Tibial artery (tissue), 4 donors: ENCODE measurements around the gene SYNE2.

Experiments
- DNase-seq, 2 donors: peaks; one replicate each; pipeline ENCODE4 v3.0.0-alpha.2; 2019
- H3K27ac ChIP-seq, 2 donors: fragments of 200-600 bp; sonication (generic) in 1 of 2; 1 replicate in 1 of 2; 2 replicates in 1 of 2; pipeline ENCODE4 v1.5.1; 2018 to 2019; ENCODE audit warnings: mild to moderate bottlenecking in 1 of 2
- H3K27me3 ChIP-seq, 2 donors: fragments of 200-600 bp; sonication (generic) in 1 of 2; one replicate each; pipeline versions ENCODE4 v1.5.1 to v1.6.0; 2016 to 2019
- H3K36me3 ChIP-seq, 3 donors: fragments of 200-600 bp; sonication (generic) in 2 of 3; one replicate each; pipeline ENCODE4 v1.5.1; 2016 to 2019; ENCODE audit warnings: mild to moderate bottlenecking in 2 of 3
- H3K4me1 ChIP-seq, 4 donors: fragments of 200-600 bp; sonication (generic) in 2 of 4; 1 replicate in 3 of 4; 2 replicates in 1 of 4; pipeline ENCODE4 v1.5.1; 2016 to 2019
- H3K4me3 ChIP-seq, 2 donors: fragments of 200-600 bp; sonication (generic) in 1 of 2; 1 replicate in 1 of 2; 2 replicates in 1 of 2; pipeline ENCODE4 v1.5.1; 2018 to 2019; ENCODE audit warnings: mild to moderate bottlenecking in 2 of 2
- H3K9me3 ChIP-seq, 3 donors: fragments of 200-600 bp; sonication (generic) in 1 of 3; one replicate each; pipeline ENCODE4 v1.5.1; 2016 to 2019
- CTCF ChIP-seq, 2 experiments: fragments of 200-600 bp in 1 of 2; fragments of 450-650 bp in 1 of 2; IDR thresholded peaks; one replicate each; pipeline ENCODE4 v1.5.1; 2017 to 2019; ENCODE audit warnings: antibody characterized with exemption in 2 of 2, mild to moderate bottlenecking in 1 of 2, moderate library complexity in 1 of 2
- intact Hi-C: fragments of 100-400 bp; cut with DNase I; formaldehyde crosslinking; loops from one replicate; pipeline ENCODE4 v1.15.0; 2023; ENCODE audit warnings: low total_unique reads

SYNE2 gene

GRCh38 chr14:64149921-64150320 is 297.1 kb downstream of the SYNE2 start:
- no peak for TF ChIP-seq CTCF (IDR thresholded peaks at IDR 0.05)
- intact Hi-C loops: no loop called here

GRCh38 chr14:64158608-64159007 is 305.8 kb downstream of the SYNE2 start:
- TF ChIP-seq CTCF (IDR thresholded peaks at IDR 0.05): no peak
- DNase-seq: no peak
- Histone ChIP-seq H3K9me3 (no peaks in the 10 kb centered on the region), H3K27me3 (no peaks in the 10 kb centered on the region), H3K4me1 (no peaks in the 10 kb centered on the region), H3K27ac (no peak overlapping the region), H3K36me3 (peaks cover 34 to 87% (median 49%) of the 10 kb centered on the region in 3 donors), H3K4me3 (no peak overlapping the region)
- intact Hi-C loops: no loop called here

More at GRCh38 chr14:64149921-64150320, 297.1 kb downstream of the SYNE2 start:
- Histone ChIP-seq H3K27ac (no peak overlapping the region), H3K9me3 (no peaks in the 10 kb centered on the region), H3K4me1 (no peaks in the 10 kb centered on the region), H3K27me3 (no peaks in the 10 kb centered on the region), H3K36me3 (peaks cover 48 to 88% (median 52%) of the 10 kb centered on the region in 3 donors), H3K4me3 (no peak overlapping the region)
- DNase-seq: no peak

- peaks cover 32 to 87% (median 50%) of the 10 kb centered on the region in 3 donors for H3K36me3 ChIP-seq
- H3K27me3 ChIP-seq: no peaks in the 10 kb centered on the region
- H3K9me3 ChIP-seq: no peaks in the 10 kb centered on the region
- no peaks in the 10 kb centered on the region for H3K4me1 ChIP-seq
- no peak overlapping the region for H3K4me3 ChIP-seq
- no peak for DNase-seq
- intact Hi-C loops: no loop called here
- H3K27ac ChIP-seq: no peak overlapping the region
- no peak for TF ChIP-seq CTCF (IDR thresholded peaks at IDR 0.05)
These were observed 306.8 kb downstream of the SYNE2 start for GRCh38 chr14:64159588-64159987.

GRCh38 chr14:64170181-64170580 is 317.4 kb downstream of the SYNE2 start:
- no peak for TF ChIP-seq CTCF (IDR thresholded peaks at IDR 0.05)
- Histone ChIP-seq H3K4me3 (no peak overlapping the region), H3K36me3 (peaks cover 58 to 88% (median 87%) of the 10 kb centered on the region in 3 donors), H3K9me3 (no peaks in the 10 kb centered on the region), H3K27me3 (no peaks in the 10 kb centered on the region), H3K4me1 (no peaks in the 10 kb centered on the region), H3K27ac (no peak overlapping the region)
- intact Hi-C loops: no loop called here
- DNase-seq: no peak

- H3K4me1 ChIP-seq: no peaks in the 10 kb centered on the region
- H3K36me3 ChIP-seq: peaks cover 26 to 85% (median 68%) of the 10 kb centered on the region in 3 donors
- DNase-seq: no peak
- no peaks in the 10 kb centered on the region for H3K9me3 ChIP-seq
- TF ChIP-seq CTCF (IDR thresholded peaks at IDR 0.05): no peak
- no peak overlapping the region for H3K27ac ChIP-seq
- no peak overlapping the region for H3K4me3 ChIP-seq
- intact Hi-C loops: no loop called here
- no peaks in the 10 kb centered on the region for H3K27me3 ChIP-seq
These were observed 322.3 kb downstream of the SYNE2 start for GRCh38 chr14:64174922-64175782.
